ENCODE data around the gene NKAPL. TPM values are rescaled to one million over a fixed set of nuclear protein-coding genes. Genes with fewer than 3 reads are reported as not detected.
A peak's percentile ranks its signal among the peaks of the same experiment; 100 is the strongest.

Gene NKAPL
- polyA plus RNA-seq (2013, experiment 1 of 2; ENCODE audit: insufficient read length) = 0.98 TPM
- 0.57 TPM for polyA plus RNA-seq (2013, experiment 2 of 2; ENCODE audit: insufficient read length)

DNA sequence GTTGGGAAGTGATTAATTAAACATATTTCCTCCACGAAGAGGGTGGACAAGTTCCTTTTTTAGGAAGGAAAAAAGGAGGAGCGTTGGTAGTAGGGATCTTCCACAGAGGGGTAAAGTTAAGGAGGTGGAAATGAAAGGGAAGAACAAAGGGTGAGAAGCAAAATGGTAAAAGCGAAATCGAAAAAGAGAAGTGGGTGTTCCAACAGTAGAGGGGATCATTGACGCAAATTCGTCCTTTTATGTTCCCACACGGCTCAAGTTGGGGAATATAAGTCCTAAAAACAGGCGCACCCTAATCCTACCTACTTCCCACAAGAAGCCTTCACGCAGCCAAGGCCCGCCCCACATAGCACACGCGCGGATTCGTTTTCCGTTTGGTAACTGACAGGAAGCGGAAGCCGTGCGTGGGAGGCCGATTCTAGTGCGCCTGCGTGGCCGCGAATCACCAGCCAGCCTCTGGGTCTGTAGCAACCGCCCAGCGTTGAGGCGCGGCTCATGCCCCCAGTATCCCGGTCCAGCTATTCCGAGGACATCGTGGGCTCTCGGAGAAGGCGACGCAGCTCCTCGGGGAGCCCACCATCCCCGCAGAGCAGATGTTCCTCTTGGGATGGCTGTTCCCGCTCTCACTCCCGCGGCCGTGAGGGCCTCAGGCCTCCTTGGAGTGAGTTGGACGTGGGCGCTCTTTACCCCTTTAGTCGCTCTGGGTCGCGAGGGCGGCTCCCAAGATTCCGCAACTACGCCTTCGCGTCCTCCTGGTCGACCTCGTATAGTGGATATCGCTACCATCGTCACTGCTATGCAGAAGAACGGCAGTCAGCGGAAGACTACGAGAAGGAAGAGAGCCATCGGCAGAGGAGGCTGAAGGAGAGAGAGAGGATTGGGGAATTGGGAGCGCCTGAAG, at the start of gene NKAPL:
Gene NKAPL (plus strand): TSS at position 421 of the 901 bp plus-strand sequence. CDS start 75 bp downstream, at position 496.
- DNase-seq = peak; percentile 62

DNA sequence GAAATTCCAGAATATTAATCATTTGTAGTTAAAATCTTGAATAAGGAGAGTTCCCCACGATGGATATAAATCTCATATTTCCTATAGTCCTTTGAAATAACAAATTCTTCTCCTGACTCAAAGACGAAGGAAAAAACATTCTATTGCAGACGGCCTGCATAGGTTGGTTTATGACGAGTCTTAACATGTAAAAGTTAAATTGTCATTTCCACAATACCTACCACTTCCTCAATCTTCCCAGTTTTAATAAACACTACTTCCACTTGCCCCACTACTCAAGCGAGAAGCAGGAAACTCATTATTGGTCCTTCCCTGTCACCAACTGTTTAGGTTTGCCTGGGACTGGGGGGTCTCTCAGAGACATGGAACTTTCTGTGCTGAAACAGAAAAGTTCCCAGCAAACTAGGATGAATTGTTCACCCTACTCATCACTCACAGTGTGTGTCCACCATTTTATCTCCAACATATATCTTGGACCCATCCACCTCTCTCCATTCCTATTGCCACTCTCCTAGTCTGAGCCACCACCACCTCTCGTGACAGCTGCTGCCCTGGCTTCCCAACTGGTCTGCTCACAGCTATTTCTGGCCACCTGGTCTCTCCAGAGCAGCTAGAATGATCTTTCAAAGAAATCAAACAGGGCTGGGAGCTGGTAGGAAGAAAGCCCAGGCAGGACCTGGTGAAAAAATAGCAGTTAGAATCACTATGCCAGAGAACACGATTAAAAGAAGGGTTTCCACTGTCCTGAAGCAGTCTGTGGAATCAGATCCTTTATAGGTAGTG, 49.2 kb upstream of the NKAPL start:
- DNase-seq = no peak

DNA sequence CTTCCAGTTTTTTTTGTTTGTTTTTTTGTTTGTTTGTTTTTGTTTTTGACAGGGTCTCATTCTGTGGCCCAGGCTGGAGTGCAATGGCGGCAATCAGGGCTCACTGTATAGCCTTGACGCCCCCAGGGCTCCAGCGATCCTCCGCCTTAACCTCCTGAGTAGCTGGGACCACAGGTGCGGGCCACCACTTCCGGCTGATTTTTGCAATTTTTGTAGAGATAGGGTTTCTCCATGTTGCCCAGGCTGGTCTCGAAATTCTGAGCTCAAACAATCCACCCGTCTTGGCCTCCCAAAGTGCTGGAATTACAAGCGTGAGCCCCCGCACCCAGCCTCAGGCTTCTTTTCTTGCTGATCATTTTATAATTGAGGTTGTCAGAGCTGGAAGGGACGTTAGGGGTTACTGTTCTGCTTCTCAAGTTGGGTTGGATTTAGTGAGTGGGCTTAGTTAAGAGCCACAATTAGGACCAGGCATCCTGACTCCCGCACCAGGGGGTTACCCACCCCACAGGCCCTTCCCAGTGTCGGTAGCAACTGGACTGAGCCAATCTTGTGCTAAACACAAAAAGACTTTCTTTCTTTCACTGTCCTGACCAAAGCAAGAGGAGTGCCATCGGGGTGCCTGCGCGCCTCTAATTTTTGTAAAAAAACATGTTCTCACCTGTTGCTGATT, 47.1 kb upstream of the NKAPL start:
- DNase-seq = no peak

DNA sequence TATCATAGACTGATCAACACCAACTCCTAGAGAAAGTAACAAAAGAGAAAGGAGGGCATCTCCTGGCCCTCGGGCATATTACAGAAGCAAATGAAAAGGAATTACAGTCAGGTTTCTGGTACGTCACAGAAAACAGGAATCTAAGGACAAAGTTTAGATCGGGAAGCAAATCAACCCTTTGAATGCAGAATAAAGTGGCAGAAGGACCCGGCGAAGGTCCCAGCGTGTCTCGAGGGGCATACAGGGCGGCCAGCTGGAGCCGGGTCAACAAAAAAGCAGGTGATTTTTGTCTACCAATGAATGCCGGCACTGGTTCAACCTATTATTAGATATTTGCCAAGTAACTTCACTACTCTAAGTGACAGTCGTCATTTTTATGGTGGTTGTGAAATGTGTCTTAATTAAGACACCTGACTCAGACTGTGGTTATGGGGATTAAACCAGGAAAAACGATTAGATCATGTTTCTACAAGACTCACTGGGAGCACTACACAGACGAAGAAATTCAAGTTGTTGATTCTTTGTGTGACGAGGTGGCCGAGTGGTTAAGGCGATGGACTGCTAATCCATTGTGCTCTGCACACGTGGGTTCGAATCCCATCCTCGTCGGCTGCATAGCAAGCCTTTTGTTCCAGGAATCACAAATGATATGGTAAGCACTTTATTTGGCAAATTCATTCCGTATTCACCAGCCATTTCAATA, 46.4 kb upstream of the NKAPL start:
- peak; percentile 81 for DNase-seq

DNA sequence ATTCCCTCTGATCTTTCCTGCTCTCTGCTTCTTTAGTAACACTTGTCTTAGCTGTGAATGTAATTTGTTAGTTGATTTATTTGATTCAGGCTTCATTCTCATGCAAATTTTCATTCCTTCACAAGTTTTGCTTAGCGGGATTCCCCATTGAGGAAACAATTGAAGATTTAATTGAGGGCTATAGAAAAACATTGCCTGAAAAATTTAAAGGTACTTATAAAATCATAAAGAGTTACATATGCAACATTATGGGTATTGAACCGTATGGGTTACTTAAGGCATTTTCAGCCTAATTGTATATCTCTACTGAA, 45.9 kb upstream of the NKAPL start:
- no peak for DNase-seq

DNA sequence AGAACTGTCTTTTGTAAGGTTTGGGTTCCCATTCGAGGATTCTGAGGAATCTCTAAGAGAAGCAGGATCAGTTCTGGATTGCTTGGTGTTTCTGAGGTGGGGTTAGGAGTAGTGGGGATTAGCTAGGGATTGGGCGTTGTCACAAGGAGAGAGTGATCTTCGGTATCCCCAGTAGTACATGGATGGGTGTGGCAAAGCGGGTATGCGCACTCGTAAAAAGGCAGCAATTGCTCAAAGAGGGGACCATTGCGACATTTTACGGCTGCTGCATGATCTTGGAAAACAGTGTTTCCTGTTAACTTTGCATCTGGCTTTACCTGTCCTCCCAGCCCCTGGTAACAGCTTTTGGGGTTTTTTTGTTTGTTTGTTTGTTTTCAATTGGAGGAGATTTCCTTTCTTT, 43.7 kb upstream of the NKAPL start:
- peak; percentile 18 for DNase-seq

DNA sequence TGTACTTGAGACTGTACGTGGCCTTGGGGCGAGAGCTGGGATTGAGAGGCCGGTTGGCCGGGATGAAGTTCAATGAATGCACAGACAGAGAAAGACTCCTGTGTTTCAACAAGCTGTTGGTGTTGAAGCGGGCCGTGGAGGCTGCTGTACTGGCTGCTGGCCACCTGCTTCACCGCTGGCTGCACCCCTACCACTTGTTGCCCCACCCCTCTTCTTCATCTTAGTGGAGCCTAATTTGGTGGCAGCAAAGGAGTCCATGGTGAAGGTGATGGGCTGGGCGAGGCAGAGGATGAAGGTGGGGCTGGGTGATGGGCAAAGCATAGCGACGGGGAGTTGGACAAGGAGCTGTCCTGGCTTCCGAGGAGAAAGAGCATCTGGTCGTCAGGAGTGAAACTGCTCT, 41.2 kb upstream of the NKAPL start:
- no peak for DNase-seq

DNA sequence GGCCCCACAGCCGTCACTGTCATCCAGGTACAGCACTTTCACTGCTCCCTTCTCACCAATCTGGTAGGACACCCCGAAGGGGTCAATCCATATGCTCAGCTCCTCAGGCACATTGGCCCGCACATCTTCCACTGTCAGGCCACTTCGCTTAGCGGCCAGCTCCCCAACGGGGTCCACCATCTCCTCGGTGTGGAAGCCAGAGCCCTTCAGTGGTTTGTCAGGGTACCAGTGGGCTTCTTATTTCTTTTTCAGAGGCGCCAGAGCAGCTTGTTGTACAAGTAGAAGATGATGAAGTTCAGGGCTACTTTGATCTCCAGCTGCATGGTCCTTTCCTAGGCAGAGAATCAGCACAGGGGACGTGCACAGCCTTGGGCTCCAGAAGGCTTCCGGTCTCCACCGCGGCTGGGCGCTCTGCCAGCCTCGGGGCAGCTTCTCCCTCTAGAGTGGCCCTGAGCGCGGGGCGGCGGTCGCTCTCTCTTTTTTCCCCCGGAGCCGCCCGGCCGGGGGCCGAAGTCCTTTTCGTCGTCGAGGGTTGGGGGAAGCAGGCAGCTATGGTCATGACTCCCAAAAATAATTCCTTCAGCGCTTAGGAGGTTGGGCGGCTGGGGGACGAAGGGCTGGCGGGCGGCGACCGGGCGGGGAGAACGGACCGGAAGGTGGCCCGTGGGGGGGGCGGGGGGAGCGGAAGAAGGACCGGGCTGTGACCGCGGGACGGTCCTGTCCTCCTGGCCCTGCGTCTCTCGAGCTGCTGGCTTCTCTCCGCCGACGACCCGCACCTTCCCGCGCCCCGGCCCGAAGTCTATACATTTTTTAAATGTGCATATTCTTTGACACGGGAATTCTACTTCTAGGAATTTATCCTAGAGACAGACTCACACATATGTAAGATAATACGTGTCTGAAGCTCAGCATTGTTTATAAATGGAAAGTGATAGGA, 40.5 kb upstream of the NKAPL start:
- peak; percentile 80 for DNase-seq

DNA sequence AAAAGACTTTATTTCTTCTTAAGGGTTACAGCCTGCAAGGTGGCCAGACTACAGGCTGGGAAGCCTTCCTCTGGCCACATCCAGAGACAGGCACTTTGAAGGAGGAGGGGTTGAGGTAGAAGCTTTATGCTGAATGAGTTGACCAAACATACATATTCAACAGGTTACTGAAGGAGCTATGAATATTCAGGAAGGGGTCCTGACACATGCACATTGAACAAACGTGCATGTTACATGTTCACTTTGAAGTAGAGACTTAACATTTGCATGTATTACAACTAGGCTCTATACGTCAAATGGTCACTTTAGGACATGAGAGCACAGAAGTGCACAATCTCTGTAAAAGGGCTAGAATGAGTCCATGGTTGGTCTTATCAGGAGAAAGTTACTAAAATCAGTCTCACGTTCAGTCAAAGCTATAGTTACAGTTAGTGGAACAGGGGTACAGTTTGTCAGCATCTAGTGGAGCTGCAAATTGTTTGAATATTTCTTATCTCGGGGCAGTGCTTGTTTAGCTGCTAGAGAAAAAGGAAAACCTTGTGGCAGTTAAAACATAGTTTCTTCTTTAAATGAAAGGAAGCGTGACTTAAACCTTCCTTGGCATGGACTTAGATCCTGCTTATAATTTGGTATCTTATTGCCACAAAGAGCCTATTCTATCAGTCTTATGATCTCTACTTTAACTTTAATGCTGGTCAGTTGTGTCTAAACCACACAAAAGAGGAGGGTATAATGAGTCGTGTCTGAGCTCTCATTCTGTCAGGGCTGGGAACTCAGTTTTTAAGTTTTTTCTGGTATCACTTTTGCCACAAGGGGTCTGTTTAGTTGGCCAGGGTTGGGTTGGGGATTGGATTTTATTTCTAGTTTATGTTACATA, 38.6 kb upstream of the NKAPL start:
- no peak for DNase-seq

DNA sequence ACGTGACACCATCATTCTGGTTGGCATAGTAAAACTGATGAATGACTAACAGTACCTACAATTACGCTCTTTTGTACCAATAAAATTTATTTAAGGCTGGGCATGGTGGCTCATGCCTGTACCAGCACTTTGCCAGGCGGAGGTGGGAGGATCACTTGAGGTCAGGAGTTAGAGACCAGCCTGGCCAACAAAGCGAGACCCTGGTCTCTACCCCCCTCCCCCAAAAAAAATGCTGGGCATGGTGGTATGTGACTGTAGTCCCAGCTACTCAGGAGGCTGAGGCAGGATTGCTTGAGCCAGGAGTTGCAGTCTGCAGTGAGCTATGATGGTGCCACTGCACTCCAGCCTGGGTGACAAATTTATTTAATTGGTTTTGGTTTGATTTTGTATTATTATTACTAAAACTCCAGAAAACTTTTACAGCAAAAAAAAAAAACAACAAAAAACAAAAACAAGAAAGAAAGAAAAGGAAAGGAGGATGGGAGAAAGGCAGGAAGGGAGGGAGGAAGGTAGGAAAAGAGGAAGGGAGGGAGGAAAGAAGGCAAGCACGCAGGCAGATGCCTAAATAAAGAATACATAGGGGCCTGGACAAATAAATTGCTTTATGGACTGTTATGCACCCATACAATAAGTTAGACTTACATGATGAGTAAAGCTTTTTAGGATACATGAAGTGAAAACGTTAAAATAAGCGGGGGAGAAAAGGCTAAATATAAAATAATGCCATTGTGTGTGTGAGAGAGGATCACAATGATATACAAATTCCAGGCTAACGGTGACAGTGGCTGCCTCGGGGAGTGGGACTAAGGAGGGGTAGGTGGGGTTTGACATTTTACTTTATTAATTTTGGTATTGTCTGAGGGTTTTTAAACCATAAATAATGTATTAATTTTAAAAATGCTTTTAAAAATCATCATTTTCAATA, 34.7 kb upstream of the NKAPL start:
- DNase-seq = no peak

DNA sequence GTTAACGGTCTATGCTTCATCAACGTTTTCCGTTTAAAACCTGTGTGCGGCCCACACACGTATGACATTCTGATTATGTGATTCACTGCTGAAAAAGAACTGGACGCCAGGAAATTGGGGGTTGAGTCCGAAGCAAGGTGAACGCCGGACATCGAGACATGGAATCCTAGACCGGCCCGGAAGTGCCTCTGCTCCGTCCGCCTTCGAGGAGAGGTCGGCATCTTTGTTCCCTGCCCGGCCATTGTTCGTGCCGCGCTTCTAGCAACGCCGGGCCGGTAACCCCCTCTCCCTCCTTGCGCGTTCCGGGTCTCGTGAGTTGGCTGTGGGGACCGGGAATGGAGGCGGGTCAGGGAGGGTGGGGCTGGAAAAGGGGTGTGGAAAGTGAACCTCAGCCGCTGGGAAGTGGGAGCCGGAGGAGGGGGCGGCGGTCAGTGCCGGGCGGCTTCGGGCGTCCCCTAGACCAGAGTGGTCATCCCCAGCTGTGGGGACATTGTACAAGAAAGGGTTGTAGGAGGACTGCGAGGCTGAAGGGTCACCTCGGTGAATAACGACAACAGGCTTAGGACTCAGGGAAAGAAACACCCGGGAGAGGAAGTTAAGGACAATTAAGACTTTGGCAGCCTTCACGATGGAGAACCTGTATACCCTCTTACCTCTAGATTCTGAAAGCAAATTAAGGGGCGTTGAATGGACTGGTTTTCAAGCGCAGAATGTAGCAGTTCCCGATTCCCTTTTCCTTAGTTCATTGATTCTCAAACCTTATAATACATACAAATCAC, 33.9 kb upstream of the NKAPL start, which contains the start of gene ZSCAN9:
Gene ZSCAN9 (plus strand): TSS at position 220 of the 779 bp plus-strand sequence. CDS start 1,810 bp downstream, outside the sequence.
- peak; percentile 86 for DNase-seq

DNA sequence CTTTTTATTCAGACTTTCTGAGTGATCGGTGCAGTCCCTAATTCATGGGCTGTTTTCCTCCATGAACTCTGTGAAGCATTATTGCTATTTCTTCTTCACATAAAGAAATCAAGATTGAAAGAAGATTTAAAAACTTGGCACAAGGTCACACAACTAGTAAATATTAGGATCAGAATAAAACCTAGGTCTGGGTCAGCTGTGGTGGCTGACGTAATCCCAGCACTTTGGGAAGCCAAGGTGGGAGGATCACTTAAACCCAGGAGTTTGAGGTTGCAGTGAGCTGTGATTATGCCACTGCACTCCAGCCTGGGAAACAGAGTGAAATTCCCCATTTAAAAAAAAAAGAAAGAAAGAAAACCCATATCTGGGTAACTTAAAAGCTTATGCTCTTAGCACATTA, 32.6 kb upstream of the NKAPL start:
- DNase-seq = no peak

DNA sequence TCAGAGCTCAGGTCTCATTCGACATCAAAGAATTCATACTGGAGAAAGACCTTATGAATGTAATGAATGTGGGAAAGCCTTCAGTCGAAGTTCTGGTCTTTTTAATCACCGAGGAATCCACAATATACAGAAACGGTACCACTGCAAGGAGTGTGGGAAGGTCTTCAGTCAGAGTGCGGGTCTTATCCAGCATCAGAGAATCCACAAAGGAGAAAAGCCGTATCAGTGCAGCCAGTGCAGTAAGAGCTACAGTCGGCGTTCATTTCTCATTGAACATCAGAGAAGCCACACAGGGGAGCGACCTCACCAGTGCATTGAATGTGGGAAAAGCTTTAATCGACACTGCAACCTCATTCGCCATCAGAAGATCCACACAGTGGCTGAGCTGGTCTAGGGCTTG, 26.3 kb upstream of the NKAPL start:
- DNase-seq = no peak

DNA sequence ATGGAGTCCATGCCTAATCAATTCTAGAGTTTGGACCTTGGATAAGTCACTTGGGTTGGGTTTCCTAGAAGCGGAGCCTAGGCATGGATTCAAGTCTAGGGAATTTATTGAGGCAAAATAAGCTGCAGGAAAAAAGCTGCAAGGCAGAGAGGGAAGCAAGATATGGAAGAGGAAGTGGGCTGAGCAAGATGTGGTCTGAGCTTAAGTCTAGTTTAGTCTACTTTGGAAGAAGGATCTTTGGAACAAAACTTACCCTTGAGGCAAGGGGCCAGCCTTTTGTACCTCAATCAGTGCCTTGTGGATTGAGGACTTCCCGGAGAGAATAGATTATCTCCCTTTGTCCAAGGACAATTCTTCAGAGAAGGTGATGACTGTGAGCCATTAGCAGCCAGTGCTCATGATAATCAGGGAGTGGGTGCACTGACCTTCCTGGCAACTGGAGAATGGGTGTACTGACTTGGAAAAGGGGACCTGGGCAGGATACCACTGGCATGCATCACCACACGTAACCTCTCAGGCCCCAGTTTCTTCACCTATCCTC, 23.1 kb upstream of the NKAPL start:
- DNase-seq = no peak

DNA sequence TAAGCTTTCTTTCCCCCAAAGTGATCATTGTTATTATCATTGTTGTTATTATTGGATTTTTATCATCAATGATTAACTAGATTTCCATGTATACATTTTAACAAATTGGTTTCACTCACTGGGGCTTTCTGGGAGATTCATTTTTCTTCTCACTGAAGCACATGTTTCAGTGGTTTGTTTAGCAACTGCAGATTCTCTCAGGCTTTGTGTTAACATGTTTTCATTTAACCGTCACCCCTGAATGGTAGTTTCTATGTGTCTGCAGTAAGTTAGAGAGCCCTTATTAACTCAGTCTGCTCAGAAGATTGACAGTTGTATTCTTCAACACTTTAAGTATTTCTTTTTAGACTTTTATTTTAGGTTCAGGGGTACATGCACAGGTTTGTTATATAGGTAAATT, 19.5 kb upstream of the NKAPL start:
- no peak for DNase-seq

DNA sequence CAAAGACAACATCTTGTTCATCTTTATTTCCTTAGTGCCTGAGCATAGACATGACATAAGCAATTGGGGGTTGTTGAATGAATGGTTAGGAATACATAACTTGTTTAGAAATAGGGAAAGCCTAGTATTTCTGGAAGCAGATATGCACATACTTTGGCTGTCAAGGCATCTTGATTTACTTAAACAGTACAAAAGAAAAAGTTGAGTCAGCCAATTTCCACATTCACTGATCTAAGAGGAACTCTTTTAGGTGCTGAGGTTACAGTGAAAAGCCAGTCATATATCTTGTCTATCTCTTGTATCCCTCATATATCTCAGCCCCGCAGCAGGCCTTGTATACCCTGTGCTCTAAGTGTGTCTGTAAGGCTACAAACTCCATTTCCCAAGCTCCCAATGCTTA, 18.6 kb upstream of the NKAPL start:
- DNase-seq = no peak

DNA sequence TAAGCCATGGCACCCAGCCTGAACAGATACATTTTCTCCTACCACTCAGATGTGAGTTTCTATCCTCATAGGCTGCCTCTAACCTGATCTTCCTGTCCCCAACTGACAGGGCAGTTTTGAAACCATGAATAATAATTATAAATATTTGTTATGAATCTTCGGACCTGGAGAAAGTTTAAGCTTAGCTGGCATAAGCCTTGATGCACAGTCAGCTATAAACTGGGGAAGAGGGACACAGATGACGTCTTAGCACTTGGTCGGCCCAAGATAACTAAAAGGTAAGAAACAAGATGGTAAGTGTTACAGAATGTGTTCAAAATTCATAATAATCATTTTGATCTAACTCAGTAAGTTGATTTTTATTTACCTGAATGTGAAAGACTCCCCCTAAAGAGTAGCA, 15.2 kb upstream of the NKAPL start:
- DNase-seq = no peak
